Body of pancreas (tissue), 4 donors: Measurements from ENCODE around the gene SLC6A17.

Experiments
- CTCF ChIP-seq, 7 experiments: fragments of 450-650 bp in 4 of 7; fragments of 200-600 bp in 3 of 7; sonication (generic) in 3 of 7; IDR thresholded peaks; one replicate each; pipeline ENCODE4 v1.5.1; 2016 to 2019; ENCODE audit warnings: antibody characterized with exemption in 7 of 7
- POLR2A ChIP-seq, 3 donors: fragments of 450-650 bp; IDR thresholded peaks; one replicate each; pipeline ENCODE4 v1.6.1; 2016; ENCODE audit warnings: antibody characterized with exemption in 3 of 3, mild to moderate bottlenecking in 2 of 3

GRCh38 chr1:110184446-110184845, 34.2 kb downstream of the SLC6A17 start:
- no peak for TF ChIP-seq CTCF (IDR thresholded peaks at IDR 0.05)
- TF ChIP-seq POLR2A (IDR thresholded peaks at IDR 0.05) = no peak
